Neural cell (in vitro differentiated cells): Measurements from ENCODE around the gene PLP2. TPM values are rescaled to one million over a fixed set of nuclear protein-coding genes. Genes with fewer than 3 reads are reported as not detected.

ENCODE experiments used
- H2AFZ ChIP-seq: fragments of 200-600, 300-800 bp; sonication (generic), shearing (Covaris generic); 2 replicates; pipeline ENCODE4 v1.6.0; 2014; ENCODE audit warnings: low read depth, mild to moderate bottlenecking, antibody characterized with exemption, low read length, moderate library complexity
- H3F3A ChIP-seq: fragments of 200-600 bp; shearing (Covaris generic); 2 replicates; pipeline ENCODE4 v1.6.1; 2016; ENCODE audit warnings: mild to moderate bottlenecking, moderate library complexity, mixed read lengths, antibody characterized with exemption, low read length; ENCODE audit not compliant: insufficient read depth, poor library complexity, severe bottlenecking
- H3K27ac ChIP-seq: fragments of 200-600, 300-800 bp; sonication (generic), shearing (Covaris generic); 2 replicates; pipeline ENCODE4 v1.5.1; 2014; ENCODE audit warnings: mild to moderate bottlenecking, low read length, moderate library complexity
- H3K27me3 ChIP-seq: fragments of 300-800, 200-600 bp; sonication (generic), shearing (Covaris generic); 2 replicates; pipeline ENCODE4 v1.6.0; 2014; ENCODE audit warnings: mild to moderate bottlenecking, low read depth, low read length, moderate library complexity; ENCODE audit not compliant: insufficient read depth
- H3K36me3 ChIP-seq: fragments of 300-800, 200-600 bp; sonication (generic), shearing (Covaris generic); 2 replicates; pipeline ENCODE4 v1.5.1; 2014; ENCODE audit warnings: mild to moderate bottlenecking, antibody characterized with exemption, low read length, moderate library complexity; ENCODE audit not compliant: insufficient read depth
- H3K4me2 ChIP-seq: fragments of 300-800, 200-600 bp; sonication (generic), shearing (Covaris generic); 2 replicates; pipeline ENCODE4 v1.6.0; 2014; ENCODE audit warnings: mild to moderate bottlenecking, low read length
- H3K4me3 ChIP-seq: fragments of 300-800, 200-600 bp; sonication (generic), shearing (Covaris generic); 2 replicates; pipeline ENCODE4 v1.5.1; 2014; ENCODE audit warnings: mild to moderate bottlenecking, low read length, moderate library complexity
- H3K79me2 ChIP-seq: fragments of 200-600 bp; shearing (Covaris generic); replicated peaks from 2 replicates; pipeline ENCODE4 v1.6.0; 2014; ENCODE audit warnings: mild to moderate bottlenecking, low read length, moderate library complexity; ENCODE audit not compliant: insufficient read depth
- H3K9ac ChIP-seq: fragments of 300-800, 200-600 bp; sonication (generic), shearing (Covaris generic); 2 replicates; pipeline ENCODE4 v1.6.1; 2016; ENCODE audit warnings: mild to moderate bottlenecking, low read length, mixed read lengths
- H3K9me2 ChIP-seq: fragments of 200-600 bp; shearing (Covaris generic); 2 replicates; pipeline ENCODE4 v1.6.1; 2016; ENCODE audit warnings: mild to moderate bottlenecking, low read length, mixed read lengths; ENCODE audit not compliant: insufficient read depth
- H3K9me3 ChIP-seq: fragments of 200-600, 300-800 bp; sonication (generic), shearing (Covaris generic); 2 replicates; pipeline ENCODE4 v1.6.1; 2016; ENCODE audit warnings: mild to moderate bottlenecking, mixed run types, low read length, moderate library complexity, mixed read lengths
- H4K20me1 ChIP-seq: fragments of 200-600 bp; shearing (Covaris generic); 2 replicates; pipeline ENCODE4 v1.6.1; 2016; ENCODE audit warnings: mild to moderate bottlenecking, mixed run types; ENCODE audit not compliant: insufficient read depth
- EP300 ChIP-seq: fragments of 450-650 bp; conservative IDR thresholded peaks from 2 replicates; pipeline ENCODE4 v1.6.1; 2014; ENCODE audit warnings: antibody characterized with exemption, mild to moderate bottlenecking, moderate library complexity; ENCODE audit not compliant: poor library complexity, severe bottlenecking
- EZH2 ChIP-seq: fragments of 200-600, 300-800 bp; shearing (Covaris generic), sonication (generic); IDR thresholded peaks from 2 replicates; pipeline ENCODE4 v1.6.1; 2014; ENCODE audit warnings: antibody characterized with exemption, low read length, borderline replicate concordance, mild to moderate bottlenecking; ENCODE audit not compliant: insufficient read depth, poor library complexity, severe bottlenecking
- MXI1 ChIP-seq: fragments of 450-650 bp; conservative IDR thresholded peaks from 2 replicates; pipeline ENCODE4 v1.6.1; 2014; ENCODE audit warnings: antibody characterized with exemption, mild to moderate bottlenecking; ENCODE audit not compliant: poor library complexity, severe bottlenecking
- POLR2AphosphoS5 ChIP-seq: IDR thresholded peaks from 2 replicates; pipeline ENCODE4 v1.6.1; 2012
- RAD21 ChIP-seq: fragments of 450-650 bp; conservative IDR thresholded peaks from 2 replicates; pipeline ENCODE4 v1.6.1; 2014; ENCODE audit warnings: antibody characterized with exemption, mild to moderate bottlenecking, moderate library complexity
- SMC3 ChIP-seq: fragments of 450-650 bp; conservative IDR thresholded peaks from 2 replicates; pipeline ENCODE4 v1.6.1; 2014; ENCODE audit warnings: antibody characterized with exemption, mild to moderate bottlenecking, moderate library complexity; ENCODE audit not compliant: poor library complexity
- TAF1 ChIP-seq: IDR thresholded peaks from 2 replicates; pipeline ENCODE4 v1.6.1; 2012; ENCODE audit warnings: low read depth
- polyA plus RNA-seq: library from polyadenylated mRNA; depleted of rRNA; stranded (reverse); fragments of >200 nt; gene quantifications from 2 replicates; pipeline ENCODE4 v1.2.3, GENCODE V29; 2014
- TF ChIP-seq, protein P1 (sequence below): IDR thresholded peaks from 2 replicates; pipeline ENCODE4 v1.6.1; 2012; ENCODE audit warnings: borderline replicate concordance
- TF ChIP-seq, protein P2 (sequence below): fragments of 450-650 bp; IDR thresholded peaks from 2 replicates; pipeline ENCODE4 v1.5.1; 2014; ENCODE audit warnings: antibody characterized with exemption, mild to moderate bottlenecking, moderate library complexity; ENCODE audit not compliant: poor library complexity, severe bottlenecking

PLP2 gene
- polyA plus RNA-seq, 1 donor from 2014 or later: not detected

DNA sequence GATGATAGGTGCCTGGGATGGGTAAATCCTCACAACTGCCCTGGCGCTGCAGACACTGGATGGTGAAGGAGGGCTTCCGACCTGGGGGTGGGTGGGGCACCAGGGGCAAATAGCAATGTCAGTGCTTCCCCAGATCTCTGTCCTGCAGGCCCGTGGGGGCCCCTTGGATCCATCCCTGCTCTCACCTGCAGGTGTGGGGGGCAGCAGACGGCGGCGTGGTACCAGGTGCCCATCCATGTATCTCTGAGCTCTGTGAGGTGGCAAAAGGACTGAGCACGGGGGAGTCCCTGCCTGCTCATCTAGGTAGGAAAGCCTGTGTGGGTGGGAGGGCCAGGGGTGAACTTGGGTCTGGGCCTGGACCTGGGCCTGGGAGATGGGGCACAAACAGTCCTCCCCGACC, 34.8 kb downstream of the PLP2 start:
- Histone ChIP-seq H3K4me3 (no peak overlapping the region), H3K27ac (no peak overlapping the region), H3K9ac (no peak overlapping the region), H3K36me3 (no peaks in the 10 kb centered on the region), H3K27me3 (no peaks in the 10 kb centered on the region), H4K20me1 (no peaks in the 10 kb centered on the region), H3K79me2 (no peaks in the 10 kb centered on the region), H3K9me2 (no peaks in the 10 kb centered on the region), H2AFZ (no peak overlapping the region), H3K9me3 (no peaks in the 10 kb centered on the region), H3F3A (no peaks in the 10 kb centered on the region), H3K4me2 (no peak overlapping the region)
- no peak for TF ChIP-seq EZH2
- TF ChIP-seq SMC3: no peak
- TF ChIP-seq, protein P1, sequence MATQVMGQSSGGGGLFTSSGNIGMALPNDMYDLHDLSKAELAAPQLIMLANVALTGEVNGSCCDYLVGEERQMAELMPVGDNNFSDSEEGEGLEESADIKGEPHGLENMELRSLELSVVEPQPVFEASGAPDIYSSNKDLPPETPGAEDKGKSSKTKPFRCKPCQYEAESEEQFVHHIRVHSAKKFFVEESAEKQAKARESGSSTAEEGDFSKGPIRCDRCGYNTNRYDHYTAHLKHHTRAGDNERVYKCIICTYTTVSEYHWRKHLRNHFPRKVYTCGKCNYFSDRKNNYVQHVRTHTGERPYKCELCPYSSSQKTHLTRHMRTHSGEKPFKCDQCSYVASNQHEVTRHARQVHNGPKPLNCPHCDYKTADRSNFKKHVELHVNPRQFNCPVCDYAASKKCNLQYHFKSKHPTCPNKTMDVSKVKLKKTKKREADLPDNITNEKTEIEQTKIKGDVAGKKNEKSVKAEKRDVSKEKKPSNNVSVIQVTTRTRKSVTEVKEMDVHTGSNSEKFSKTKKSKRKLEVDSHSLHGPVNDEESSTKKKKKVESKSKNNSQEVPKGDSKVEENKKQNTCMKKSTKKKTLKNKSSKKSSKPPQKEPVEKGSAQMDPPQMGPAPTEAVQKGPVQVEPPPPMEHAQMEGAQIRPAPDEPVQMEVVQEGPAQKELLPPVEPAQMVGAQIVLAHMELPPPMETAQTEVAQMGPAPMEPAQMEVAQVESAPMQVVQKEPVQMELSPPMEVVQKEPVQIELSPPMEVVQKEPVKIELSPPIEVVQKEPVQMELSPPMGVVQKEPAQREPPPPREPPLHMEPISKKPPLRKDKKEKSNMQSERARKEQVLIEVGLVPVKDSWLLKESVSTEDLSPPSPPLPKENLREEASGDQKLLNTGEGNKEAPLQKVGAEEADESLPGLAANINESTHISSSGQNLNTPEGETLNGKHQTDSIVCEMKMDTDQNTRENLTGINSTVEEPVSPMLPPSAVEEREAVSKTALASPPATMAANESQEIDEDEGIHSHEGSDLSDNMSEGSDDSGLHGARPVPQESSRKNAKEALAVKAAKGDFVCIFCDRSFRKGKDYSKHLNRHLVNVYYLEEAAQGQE: no peak
- TF ChIP-seq POLR2AphosphoS5: no peak
- no peak for TF ChIP-seq RAD21
- no peak for TF ChIP-seq MXI1
- TF ChIP-seq EP300: no peak
- TF ChIP-seq, protein P2, sequence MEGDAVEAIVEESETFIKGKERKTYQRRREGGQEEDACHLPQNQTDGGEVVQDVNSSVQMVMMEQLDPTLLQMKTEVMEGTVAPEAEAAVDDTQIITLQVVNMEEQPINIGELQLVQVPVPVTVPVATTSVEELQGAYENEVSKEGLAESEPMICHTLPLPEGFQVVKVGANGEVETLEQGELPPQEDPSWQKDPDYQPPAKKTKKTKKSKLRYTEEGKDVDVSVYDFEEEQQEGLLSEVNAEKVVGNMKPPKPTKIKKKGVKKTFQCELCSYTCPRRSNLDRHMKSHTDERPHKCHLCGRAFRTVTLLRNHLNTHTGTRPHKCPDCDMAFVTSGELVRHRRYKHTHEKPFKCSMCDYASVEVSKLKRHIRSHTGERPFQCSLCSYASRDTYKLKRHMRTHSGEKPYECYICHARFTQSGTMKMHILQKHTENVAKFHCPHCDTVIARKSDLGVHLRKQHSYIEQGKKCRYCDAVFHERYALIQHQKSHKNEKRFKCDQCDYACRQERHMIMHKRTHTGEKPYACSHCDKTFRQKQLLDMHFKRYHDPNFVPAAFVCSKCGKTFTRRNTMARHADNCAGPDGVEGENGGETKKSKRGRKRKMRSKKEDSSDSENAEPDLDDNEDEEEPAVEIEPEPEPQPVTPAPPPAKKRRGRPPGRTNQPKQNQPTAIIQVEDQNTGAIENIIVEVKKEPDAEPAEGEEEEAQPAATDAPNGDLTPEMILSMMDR: no peak
- no peak for TF ChIP-seq TAF1

DNA sequence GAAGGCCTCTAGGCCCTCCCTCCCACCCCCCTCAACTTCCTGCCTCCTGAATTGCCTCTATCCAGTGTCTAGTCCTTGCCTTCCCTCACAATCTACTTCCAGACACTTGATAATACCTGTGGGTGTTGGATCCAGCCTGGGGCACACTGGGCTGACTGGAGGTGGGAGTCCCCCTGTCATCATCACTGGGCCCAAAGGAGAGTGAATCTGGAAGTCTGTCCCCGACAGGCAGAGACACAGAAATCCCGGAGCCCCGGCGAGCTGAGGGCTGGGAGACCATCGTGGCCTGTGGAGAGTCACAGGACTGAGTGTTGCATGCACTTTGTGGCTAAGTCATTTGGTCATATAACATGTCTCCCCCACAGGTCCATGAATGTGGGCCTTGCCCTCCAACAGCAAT, 36.7 kb downstream of the PLP2 start:
- H3K36me3 ChIP-seq: no peaks in the 10 kb centered on the region
- H3F3A ChIP-seq: no peaks in the 10 kb centered on the region
- H3K4me3 ChIP-seq: no peak overlapping the region
- no peak overlapping the region for H3K9ac ChIP-seq
- no peaks in the 10 kb centered on the region for H4K20me1 ChIP-seq
- no peak overlapping the region for H2AFZ ChIP-seq
- TF ChIP-seq MXI1: no peak
- no peak for TF ChIP-seq EP300
- TF ChIP-seq POLR2AphosphoS5: no peak
- TF ChIP-seq, protein P1: no peak
- TF ChIP-seq, protein P2: no peak
- no peak for TF ChIP-seq TAF1
- TF ChIP-seq SMC3: no peak
- TF ChIP-seq RAD21: no peak
- TF ChIP-seq EZH2: no peak
- no peaks in the 10 kb centered on the region for H3K27me3 ChIP-seq
- H3K9me3 ChIP-seq: no peaks in the 10 kb centered on the region
- H3K4me2 ChIP-seq: no peak overlapping the region
- no peaks in the 10 kb centered on the region for H3K79me2 ChIP-seq
- no peak overlapping the region for H3K27ac ChIP-seq
- no peaks in the 10 kb centered on the region for H3K9me2 ChIP-seq
